Stomach (tissue), 9 donors: ENCODE results near the gene LIPH. TPM values are rescaled to one million over a fixed set of nuclear protein-coding genes. Genes with fewer than 3 reads are reported as not detected.

Experiments used
- DNase-seq, 2 donors: peaks; one replicate each; pipeline versions ENCODE4 v3.0.0 to v3.0.0-alpha.2; 2013 to 2019
- H3K27ac ChIP-seq, 5 donors: fragments of 200-600 bp in 4 of 5; sonication (generic) in 4 of 5; one replicate each; pipeline ENCODE4 v1.5.1; 2013 to 2019; ENCODE audit warnings: mild to moderate bottlenecking in 1 of 5, moderate library complexity in 1 of 5
- H3K27me3 ChIP-seq, 3 donors: fragments of 200-600 bp; sonication (generic); one replicate each; pipeline ENCODE4 v1.5.1; 2017 to 2019; ENCODE audit warnings: mixed run types in 1 of 3
- H3K36me3 ChIP-seq, 4 donors: fragments of 200-600 bp; sonication (generic); 1 replicate in 3 of 4; 2 replicates in 1 of 4; pipeline ENCODE4 v1.5.1; 2016 to 2019
- H3K4me1 ChIP-seq, 4 donors: fragments of 200-600 bp; sonication (generic); one replicate each; pipeline ENCODE4 v1.5.1; 2016 to 2019
- H3K4me3 ChIP-seq, 4 donors: fragments of 200-600 bp; sonication (generic) in 3 of 4; one replicate each; pipeline ENCODE4 v1.5.1; 2016 to 2019; ENCODE audit warnings: mild to moderate bottlenecking in 1 of 4
- H3K9me3 ChIP-seq, 4 donors: fragments of 200-600 bp; sonication (generic); one replicate each; pipeline ENCODE4 v1.5.1; 2016 to 2019
- CTCF ChIP-seq, 7 experiments: fragments of 450-650 bp in 4 of 7; fragments of 200-600 bp in 3 of 7; sonication (generic) in 3 of 7; IDR thresholded peaks; one replicate each; pipeline ENCODE4 v1.5.1; 2016 to 2019; ENCODE audit warnings: antibody characterized with exemption in 7 of 7, control low read depth in 2 of 7, mild to moderate bottlenecking in 1 of 7
- EP300 ChIP-seq: sonication (generic); formaldehyde crosslinking; IDR thresholded peaks from one replicate; pipeline ENCODE4 v1.6.1; 2017; ENCODE audit warnings: antibody characterized with exemption
- POLR2A ChIP-seq, 4 donors: fragments of 450-650 bp; IDR thresholded peaks; one replicate each; pipeline ENCODE4 v1.6.1; 2016; ENCODE audit warnings: antibody characterized with exemption in 4 of 4, control low read depth in 2 of 4, mild to moderate bottlenecking in 1 of 4, moderate library complexity in 1 of 4
- POLR2AphosphoS5 ChIP-seq, 3 donors: sonication (generic); formaldehyde crosslinking; IDR thresholded peaks; one replicate each; pipeline ENCODE4 v1.6.1; 2016; ENCODE audit warnings: antibody characterized with exemption in 3 of 3
- WGBS, 5 donors: extraction: QIAGEN DNeasy Blood & Tissue Kit in 3 of 5; methylation state at CpG; one replicate each; pipeline versions ENCODE4 v1.1.5 to v1.1.7; 2013 to 2018; 5-methylcytosine and 5-hydroxymethylcytosine counted together
- intact Hi-C: fragments of 100-400 bp; cut with DNase I; formaldehyde crosslinking; loops from one replicate; pipeline ENCODE4 v1.15.1; 2023; ENCODE audit warnings: low total_unique reads
- polyA plus RNA-seq, 3 donors: library from polyadenylated mRNA; stranded (reverse); fragments of 200-250 nt; gene quantifications; one replicate each; pipeline ENCODE4 v1.2.3, GENCODE V29; 2013
- total RNA-seq, 5 donors: library from RNA; depleted of rRNA; stranded (reverse); fragments of >200 nt; gene quantifications; one replicate each; pipeline versions ENCODE4 v1.1.0 to v1.2.3, GENCODE V29; 2014 to 2016
- donor health status: healthy with polysubstance abuse.
- donor health status: Bipolar disorder and iron deficiency.
- donor health status: healthy.

The LIPH gene
- total and polyA plus RNA-seq, 8 donors: 4.3 to 257 (median 16.7) TPM

- intact Hi-C loops: no loop called here
- 70 to 86% (median 79%) methylated on average over 19 of the region's 19 CpGs for WGBS, 5 donors
- peaks cover 0 to 4% (median 0%) of the 10 kb centered on the region in 3 donors for H3K27me3 ChIP-seq
- peaks cover 4 to 63% (median 35%) of the 10 kb centered on the region in 4 donors for H3K36me3 ChIP-seq
- no peak overlapping the region for H3K4me3 ChIP-seq
- H3K27ac ChIP-seq: no peak overlapping the region
- no peaks in the 10 kb centered on the region for H3K9me3 ChIP-seq
- no peak for TF ChIP-seq POLR2AphosphoS5 (IDR thresholded peaks at IDR 0.05)
- no peak for TF ChIP-seq EP300
- no peak for TF ChIP-seq POLR2A (IDR thresholded peaks at IDR 0.05)
- TF ChIP-seq CTCF (IDR thresholded peaks at IDR 0.05): no peak
- peaks cover 0 to 10% (median 7%) of the 10 kb centered on the region in 4 donors for H3K4me1 ChIP-seq
- no peak for DNase-seq
Measured at GRCh38 chr3:185508335-185508991, 43.9 kb downstream of the LIPH start.

- Histone ChIP-seq H3K27me3 (peaks cover 0 to 8% (median 0%) of the 10 kb centered on the region in 3 donors), H3K9me3 (no peaks in the 10 kb centered on the region), H3K27ac (no peak overlapping the region), H3K4me3 (no peak overlapping the region), H3K4me1 (peaks cover 0 to 16% (median 12%) of the 10 kb centered on the region in 4 donors), H3K36me3 (peaks cover 4 to 57% (median 29%) of the 10 kb centered on the region in 4 donors)
- no peak for DNase-seq
- no peak for TF ChIP-seq CTCF (IDR thresholded peaks at IDR 0.05)
- no peak for TF ChIP-seq POLR2A (IDR thresholded peaks at IDR 0.05)
- no peak for TF ChIP-seq POLR2AphosphoS5 (IDR thresholded peaks at IDR 0.05)
- TF ChIP-seq EP300: no peak
- 43 to 62% (median 56%) methylated on average over 6 of the region's 6 CpGs for WGBS, 5 donors
- intact Hi-C loops: no loop called here
Measured at GRCh38 chr3:185507883-185508282, 44.5 kb downstream of the LIPH start.

GRCh38 chr3:185504636-185505035 lies 47.8 kb downstream of the LIPH start:
- 20 to 44% (median 38%) methylated on average over 3 of the region's 3 CpGs for WGBS, 5 donors
- Histone ChIP-seq H3K36me3 (peaks cover 4 to 26% (median 16%) of the 10 kb centered on the region in 4 donors), H3K27ac (peak overlapping the region; percentile 64 to 85 (median 67)), H3K4me3 (no peak overlapping the region), H3K27me3 (peaks cover 0 to 8% (median 0%) of the 10 kb centered on the region in 3 donors), H3K4me1 (peaks cover 0 to 24% (median 14%) of the 10 kb centered on the region in 4 donors), H3K9me3 (no peaks in the 10 kb centered on the region)
- DNase-seq: peak; percentile 43 to 58
- TF ChIP-seq POLR2AphosphoS5 (IDR thresholded peaks at IDR 0.05): peak in 2 of 3 donors; percentile 59 to 75
- TF ChIP-seq EP300: no peak
- intact Hi-C loops: no loop called here

- DNase-seq: peak; percentile 32 to 38
- no peaks in the 10 kb centered on the region for H3K9me3 ChIP-seq
- no peak overlapping the region for H3K4me3 ChIP-seq
- H3K36me3 ChIP-seq: peaks cover 4 to 17% (median 11%) of the 10 kb centered on the region in 4 donors
- intact Hi-C loops: no loop called here
- H3K27ac ChIP-seq: peak overlapping the region; percentile 64 to 85 (median 67)
- 31 to 60% (median 33%) methylated on average over 1 of the region's 1 CpG for WGBS, 5 donors
- peaks cover 0 to 8% (median 0%) of the 10 kb centered on the region in 3 donors for H3K27me3 ChIP-seq
- peaks cover 0 to 30% (median 20%) of the 10 kb centered on the region in 4 donors for H3K4me1 ChIP-seq
- TF ChIP-seq POLR2AphosphoS5 (IDR thresholded peaks at IDR 0.05) (no peak), EP300 (no peak), POLR2A (IDR thresholded peaks at IDR 0.05) (no peak), CTCF (IDR thresholded peaks at IDR 0.05) (no peak)
Measured at GRCh38 chr3:185503521-185503920, 48.9 kb downstream of the LIPH start.

GRCh38 chr3:185502987-185503386 lies 49.4 kb downstream of the LIPH start:
- H3K27ac ChIP-seq: peak overlapping the region; percentile 64 to 85 (median 67)
- intact Hi-C loops: no loop called here
- 38 to 49% (median 41%) methylated on average over 3 of the region's 3 CpGs for WGBS, 5 donors
- H3K27me3 ChIP-seq: peaks cover 0 to 8% (median 0%) of the 10 kb centered on the region in 3 donors
- no peaks in the 10 kb centered on the region for H3K9me3 ChIP-seq
- peaks cover 0 to 33% (median 23%) of the 10 kb centered on the region in 4 donors for H3K4me1 ChIP-seq
- TF ChIP-seq POLR2A (IDR thresholded peaks at IDR 0.05) (no peak), CTCF (IDR thresholded peaks at IDR 0.05) (no peak), EP300 (no peak), POLR2AphosphoS5 (IDR thresholded peaks at IDR 0.05) (no peak)
- H3K4me3 ChIP-seq: no peak overlapping the region
- peak; percentile 73 to 81 for DNase-seq
- H3K36me3 ChIP-seq: peaks cover 2 to 11% (median 7%) of the 10 kb centered on the region in 4 donors
